Stomach (tissue), 19 donors: ENCODE data around the gene CADM2. TPM values are rescaled to one million over a fixed set of nuclear protein-coding genes. Genes with fewer than 3 reads are reported as not detected.
A peak's percentile ranks its signal among the peaks of the same experiment; 100 is the strongest.
"Not testable (repeated sequence)": the region's sequence is repeated elsewhere in the genome, so short reads cannot be mapped to it uniquely, and the experiment has no call there.

Source experiments
- DNase-seq, 2 donors: peaks; one replicate each; pipeline versions ENCODE4 v3.0.0 to v3.0.0-alpha.2; 2013 to 2019
- H3K27ac ChIP-seq, 5 donors: fragments of 200-600 bp in 4 of 5; sonication (generic) in 4 of 5; one replicate each; pipeline ENCODE4 v1.5.1; 2013 to 2019; ENCODE audit warnings: mild to moderate bottlenecking in 1 of 5, moderate library complexity in 1 of 5
- H3K27me3 ChIP-seq, 3 donors: fragments of 200-600 bp; sonication (generic); one replicate each; pipeline ENCODE4 v1.5.1; 2017 to 2019; ENCODE audit warnings: mixed run types in 1 of 3
- H3K36me3 ChIP-seq, 4 donors: fragments of 200-600 bp; sonication (generic); 1 replicate in 3 of 4; 2 replicates in 1 of 4; pipeline ENCODE4 v1.5.1; 2016 to 2019
- H3K4me1 ChIP-seq, 4 donors: fragments of 200-600 bp; sonication (generic); one replicate each; pipeline ENCODE4 v1.5.1; 2016 to 2019
- H3K4me3 ChIP-seq, 4 donors: fragments of 200-600 bp; sonication (generic) in 3 of 4; one replicate each; pipeline ENCODE4 v1.5.1; 2016 to 2019; ENCODE audit warnings: mild to moderate bottlenecking in 1 of 4
- H3K9me3 ChIP-seq, 4 donors: fragments of 200-600 bp; sonication (generic); one replicate each; pipeline ENCODE4 v1.5.1; 2016 to 2019
- CTCF ChIP-seq, 7 experiments: fragments of 450-650 bp in 4 of 7; fragments of 200-600 bp in 3 of 7; sonication (generic) in 3 of 7; IDR thresholded peaks; one replicate each; pipeline ENCODE4 v1.5.1; 2016 to 2019; ENCODE audit warnings: antibody characterized with exemption in 7 of 7, control low read depth in 2 of 7, mild to moderate bottlenecking in 1 of 7
- EP300 ChIP-seq: sonication (generic); formaldehyde crosslinking; IDR thresholded peaks from one replicate; pipeline ENCODE4 v1.6.1; 2017; ENCODE audit warnings: antibody characterized with exemption
- POLR2A ChIP-seq, 4 donors: fragments of 450-650 bp; IDR thresholded peaks; one replicate each; pipeline ENCODE4 v1.6.1; 2016; ENCODE audit warnings: antibody characterized with exemption in 4 of 4, control low read depth in 2 of 4, mild to moderate bottlenecking in 1 of 4, moderate library complexity in 1 of 4
- POLR2AphosphoS5 ChIP-seq, 3 donors: sonication (generic); formaldehyde crosslinking; IDR thresholded peaks; one replicate each; pipeline ENCODE4 v1.6.1; 2016; ENCODE audit warnings: antibody characterized with exemption in 3 of 3
- WGBS, 5 donors: extraction: QIAGEN DNeasy Blood & Tissue Kit in 3 of 5; methylation state at CpG; one replicate each; pipeline versions ENCODE4 v1.1.5 to v1.1.7; 2013 to 2018; 5-methylcytosine and 5-hydroxymethylcytosine counted together
- intact Hi-C: fragments of 100-400 bp; cut with DNase I; formaldehyde crosslinking; loops from one replicate; pipeline ENCODE4 v1.15.1; 2023; ENCODE audit warnings: low total_unique reads
- long read RNA-seq, 10 donors: transcript quantifications; one replicate each; lab custom pipeline, GENCODE V29; 2026
- polyA plus RNA-seq, 3 donors: library from polyadenylated mRNA; stranded (reverse); fragments of 200-250 nt; gene quantifications; one replicate each; pipeline ENCODE4 v1.2.3, GENCODE V29; 2013
- total RNA-seq, 5 donors: library from RNA; depleted of rRNA; stranded (reverse); fragments of >200 nt; gene quantifications; one replicate each; pipeline versions ENCODE4 v1.1.0 to v1.2.3, GENCODE V29; 2014 to 2016
- donor health status: healthy with polysubstance abuse.
- donor health status: Bipolar disorder and iron deficiency.
- donor health status: healthy.

The CADM2 gene
- total RNA-seq (1 to 10 TPM in 3 of 5 donors, under 1 TPM in 1, not detected in 1; 0.29 to 8.1 (median 3.5) TPM), polyA plus RNA-seq (1 to 10 TPM in 2 of 3 donors, under 1 TPM in 1; 0.80 to 4.3 (median 2.0) TPM)
- long read RNA-seq, donor 1 = 0 reads
- long read RNA-seq, donor 2 = 0 reads
- long read RNA-seq, donor 3 = 0 reads
- long read RNA-seq, donor 4 = 0 reads
- long read RNA-seq, donor 5 = 0 reads
- long read RNA-seq, donor 6 = 0 reads
- long read RNA-seq, donor 7 = 0 reads
- long read RNA-seq, donor 8 = 0 reads
- long read RNA-seq, donor 9 = 0 reads
- long read RNA-seq, donor 10 = 0 reads

DNA sequence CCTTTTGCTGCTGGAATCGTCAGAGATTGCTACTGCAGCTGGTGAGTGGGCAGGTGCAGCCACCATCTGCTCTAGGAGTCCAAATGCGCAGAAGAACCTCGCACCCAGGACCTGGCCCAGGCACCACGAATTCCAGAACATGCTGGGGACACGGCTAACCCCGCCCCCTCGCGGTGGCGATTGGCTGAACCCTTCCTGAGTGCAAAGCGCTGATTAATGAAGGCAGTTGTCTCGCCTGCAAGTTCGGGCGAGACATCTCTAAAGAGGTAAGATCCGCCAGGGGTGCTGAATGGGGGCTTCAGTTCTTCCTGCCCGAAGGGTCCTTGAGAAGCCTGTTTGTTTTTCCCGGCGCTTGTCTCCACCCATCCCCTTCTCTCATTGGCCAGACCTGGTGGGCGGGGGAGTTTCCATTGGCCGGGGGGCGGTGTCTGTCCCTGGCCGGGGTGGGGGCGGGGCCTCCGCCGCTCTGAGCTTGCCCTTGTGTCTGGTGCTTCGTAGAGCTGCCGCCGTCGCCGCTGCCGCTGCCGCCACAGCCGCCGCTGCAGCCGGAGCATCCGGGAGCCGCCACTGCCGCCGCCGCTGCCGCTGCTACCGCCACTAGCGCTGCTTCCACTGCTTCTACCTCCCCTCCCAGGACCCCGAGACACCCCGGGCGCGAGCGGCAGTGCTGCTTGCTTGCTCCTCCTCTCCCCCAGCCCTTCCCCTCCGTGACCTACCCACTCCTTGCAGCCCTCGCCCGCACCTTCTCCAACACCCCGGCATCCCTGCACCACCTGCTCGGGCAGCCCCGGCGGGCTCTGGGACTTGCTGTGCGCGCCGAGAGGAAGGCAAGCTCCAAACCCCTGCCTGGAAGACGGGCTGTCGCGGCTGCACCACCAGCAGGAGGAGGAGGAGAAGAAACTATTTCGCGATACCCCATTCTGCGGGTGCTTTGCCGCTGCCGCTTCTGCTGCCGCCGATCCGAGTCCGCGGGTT, at the start of gene CADM2:
Gene CADM2, plus strand, starts transcription at position 495 of the 975 bp plus-strand sequence.
- DNase-seq = peak; percentile 88 to 97
- Histone ChIP-seq H3K36me3 (no peaks in the 10 kb centered on the region), H3K27me3 (peaks cover 14 to 61% (median 39%) of the 10 kb centered on the region in 3 donors), H3K4me1 (peaks cover 11 to 20% (median 19%) of the 10 kb centered on the region in 4 donors), H3K27ac (peak within 1 kb of the TSS in 3 of 5 donors; percentile 36 to 62 (median 60)), H3K9me3 (no peaks in the 10 kb centered on the region), H3K4me3 (peak within 1 kb of the TSS; percentile 49 to 61 (median 57))
- no peak for TF ChIP-seq POLR2A (IDR thresholded peaks at IDR 0.05)
- TF ChIP-seq POLR2AphosphoS5 (IDR thresholded peaks at IDR 0.05) = peak in 1 of 3 donors; percentile 59
- peak in 3 of 7 experiments; percentile 11 to 36 (median 12) for TF ChIP-seq CTCF (IDR thresholded peaks at IDR 0.05)
- WGBS, 5 donors = 0 to 3% (median 1%) methylated on average over 45 to 70 of the region's 70 CpGs
- intact Hi-C loops = no loop called here

DNA sequence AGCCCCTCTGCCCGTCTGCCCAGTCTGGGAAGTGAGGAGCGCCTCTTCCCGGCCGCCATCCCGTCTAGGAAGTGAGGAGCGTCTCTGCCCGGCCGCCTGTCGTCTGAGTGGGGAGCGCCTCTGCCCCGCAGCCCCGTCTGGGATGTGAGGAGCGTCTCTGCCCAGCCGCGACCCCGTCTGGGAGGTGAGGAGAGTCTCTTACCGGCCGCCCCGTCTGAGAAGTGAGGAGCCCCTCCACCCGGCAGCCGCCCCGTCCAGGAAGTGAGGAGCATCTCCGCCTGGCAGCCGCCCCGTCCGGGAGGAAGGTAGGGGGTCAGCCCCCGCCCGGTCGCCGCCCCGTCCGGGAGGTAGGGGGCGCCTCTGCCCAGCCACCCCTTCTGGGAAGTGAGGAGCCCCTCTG, 40.2 kb upstream of the CADM2 start:
- H3K27ac ChIP-seq, H3K27me3 ChIP-seq, H3K36me3 ChIP-seq, H3K4me1 ChIP-seq, intact Hi-C loops, H3K4me3 ChIP-seq, DNase-seq: not testable (repeated sequence)
- WGBS, 5 donors = 88 to 94% (median 94%) methylated on average over 15 to 33 of the region's 33 CpGs
- peaks cover 0 to 34% (median 10%) of the 10 kb centered on the region in 4 donors for H3K9me3 ChIP-seq

DNA sequence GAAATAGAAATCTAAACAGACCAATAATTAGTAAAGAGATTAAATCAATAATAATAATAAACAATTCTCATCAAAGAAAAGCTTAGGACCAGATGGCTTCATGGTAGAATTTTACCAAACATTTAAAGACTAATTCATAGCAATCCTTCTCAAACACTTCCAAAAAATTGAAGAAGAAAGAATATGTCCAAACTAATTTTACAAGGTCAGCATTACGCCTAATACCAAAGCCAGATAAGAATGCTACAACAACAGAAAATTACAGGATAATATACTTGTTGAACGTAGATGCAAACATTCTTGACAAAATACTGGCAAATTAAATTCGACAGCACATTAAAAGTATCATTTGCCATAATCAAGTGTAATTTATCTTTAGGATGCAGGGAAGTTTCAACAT, 36.1 kb upstream of the CADM2 start:
- 78 to 88% (median 83%) methylated on average over 3 of the region's 3 CpGs for WGBS, 5 donors
- Histone ChIP-seq H3K4me1 (no peaks in the 10 kb centered on the region), H3K9me3 (peaks cover 0 to 25% (median 6%) of the 10 kb centered on the region in 4 donors), H3K27me3 (no peaks in the 10 kb centered on the region), H3K4me3 (no peak overlapping the region), H3K27ac (no peak overlapping the region), H3K36me3 (no peaks in the 10 kb centered on the region)
- no peak for DNase-seq
- TF ChIP-seq CTCF (IDR thresholded peaks at IDR 0.05) (no peak), POLR2A (IDR thresholded peaks at IDR 0.05) (no peak), EP300 (no peak)
- intact Hi-C loops = no loop called here

DNA sequence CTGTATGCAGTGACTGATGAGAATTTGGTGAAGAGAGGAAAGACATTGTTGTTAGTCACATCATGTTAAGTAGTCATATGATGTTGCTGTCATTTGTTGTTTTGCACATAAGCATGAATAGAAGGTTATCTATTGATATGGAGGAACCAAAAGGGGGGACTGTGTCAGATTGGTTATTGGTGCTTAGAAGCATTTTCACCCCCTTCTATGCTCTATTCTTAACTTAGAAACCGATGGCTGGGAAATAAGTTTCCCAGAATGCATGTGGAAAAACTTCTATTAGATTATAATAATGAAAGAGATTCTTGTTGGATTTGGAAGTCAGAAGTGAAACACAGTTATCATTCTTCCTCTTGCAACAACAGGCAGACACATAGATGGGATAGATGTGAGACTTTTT, 33.2 kb upstream of the CADM2 start:
- H3K4me3 ChIP-seq = no peak overlapping the region
- peaks cover 0 to 8% (median 2%) of the 10 kb centered on the region in 4 donors for H3K9me3 ChIP-seq
- WGBS, 5 donors = 42 to 71% (median 58%) methylated on average over 1 of the region's 1 CpG
- H3K27me3 ChIP-seq = no peaks in the 10 kb centered on the region
- no peaks in the 10 kb centered on the region for H3K4me1 ChIP-seq
- TF ChIP-seq EP300 = no peak
- TF ChIP-seq CTCF (IDR thresholded peaks at IDR 0.05) = no peak
- TF ChIP-seq POLR2AphosphoS5 (IDR thresholded peaks at IDR 0.05) = no peak
- TF ChIP-seq POLR2A (IDR thresholded peaks at IDR 0.05) = no peak
- no peak overlapping the region for H3K27ac ChIP-seq
- intact Hi-C loops = no loop called here
- no peak for DNase-seq
- no peaks in the 10 kb centered on the region for H3K36me3 ChIP-seq
